ENCODE results near the gene LBHD2.

DNA sequence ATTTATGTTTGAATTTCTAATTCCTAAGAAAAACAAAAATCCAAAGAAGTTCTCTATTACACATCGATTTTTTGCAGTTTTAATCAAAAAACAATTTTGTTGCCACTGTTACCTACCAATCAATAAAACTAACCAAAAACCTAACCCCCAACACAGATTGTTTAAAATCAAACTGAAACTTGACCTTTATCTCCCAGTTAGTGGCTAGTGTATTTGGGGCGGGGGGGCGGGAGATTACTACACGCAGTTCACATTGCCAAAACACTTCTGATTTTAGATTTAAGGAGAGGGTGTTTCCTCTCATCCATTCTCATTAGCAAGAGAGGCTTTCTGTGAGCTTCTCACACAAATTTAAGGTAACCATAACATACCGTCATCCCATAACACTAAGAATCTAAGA lies 33.1 kb upstream of the LBHD2 start:
- TF ChIP-seq CTCF (IDR thresholded peaks at IDR 0.05) (no peak), POLR2A (IDR thresholded peaks at IDR 0.05) (no peak)
